ENCODE results near the gene CASP12. TPM values are rescaled to one million over a fixed set of nuclear protein-coding genes. Genes with fewer than 3 reads are reported as not detected.

Gene CASP12
- total RNA-seq, 1 donor from 2014 or later: not detected

GRCh38 chr11:104844451-104844850, 53.8 kb downstream of the CASP12 start:
- no peak for ATAC-seq
- intact Hi-C loops (cut with micrococcal nuclease): no loop called here
- DNase-seq: no peak

GRCh38 chr11:104843150-104843836, 55.0 kb downstream of the CASP12 start:
- ATAC-seq (no peak), DNase-seq (no peak)
- intact Hi-C loops (cut with micrococcal nuclease): no loop called here

GRCh38 chr11:104841973-104842525, 56.2 kb downstream of the CASP12 start:
- intact Hi-C loops (cut with micrococcal nuclease): no loop called here
- DNase-seq: no peak
- no peak for ATAC-seq

GRCh38 chr11:104841185-104841584, 57.1 kb downstream of the CASP12 start:
- DNase-seq (no peak), ATAC-seq (no peak)
- intact Hi-C loops (cut with micrococcal nuclease): no loop called here

GRCh38 chr11:104837969-104838639, 60.2 kb downstream of the CASP12 start:
- intact Hi-C loops (cut with micrococcal nuclease): no loop called here
- ATAC-seq: no peak
- no peak for DNase-seq

- ATAC-seq (peak; percentile 20), DNase-seq (no peak)
- intact Hi-C loops (cut with micrococcal nuclease): no loop called here
These were observed 61.6 kb downstream of the CASP12 start for GRCh38 chr11:104836691-104837090.

Other genes starting within 250 kb of the CASP12 start
- gene CASP4, start 70.1 kb upstream of the CASP12 start, total RNA-seq: 12.1 TPM
- gene CASP5, start 124.7 kb upstream of the CASP12 start, total RNA-seq: not detected
- gene CASP1, start 136.7 kb upstream of the CASP12 start, total RNA-seq: 11.3 TPM
- 10.9 TPM for gene CARD16, start 146.9 kb upstream of the CASP12 start, total RNA-seq
- 0.72 TPM for gene CARD18, start 241.3 kb upstream of the CASP12 start, total RNA-seq